ES-I3 (cell line): Measurements from ENCODE around the gene RTCB.

Experiments
- H3K36me3 ChIP-seq: 2 replicates; pipeline ENCODE4 v1.6.1; 2013; ENCODE audit warnings: mild to moderate bottlenecking, low read length, control low read depth, moderate library complexity; ENCODE audit not compliant: insufficient read depth
- H3K4me1 ChIP-seq: 2 replicates; pipeline ENCODE4 v1.6.1; 2013; ENCODE audit warnings: mild to moderate bottlenecking, control low read depth, low read length; ENCODE audit not compliant: insufficient read depth
- H3K9ac ChIP-seq: 2 replicates; pipeline ENCODE4 v1.6.1; 2013; ENCODE audit warnings: low read depth, mild to moderate bottlenecking, low read length, moderate library complexity
- H3K9me3 ChIP-seq: 2 replicates; pipeline ENCODE4 v1.6.1; 2013; ENCODE audit warnings: mild to moderate bottlenecking, low read length, moderate library complexity; ENCODE audit not compliant: control insufficient read depth, insufficient read depth

RTCB gene

DNA sequence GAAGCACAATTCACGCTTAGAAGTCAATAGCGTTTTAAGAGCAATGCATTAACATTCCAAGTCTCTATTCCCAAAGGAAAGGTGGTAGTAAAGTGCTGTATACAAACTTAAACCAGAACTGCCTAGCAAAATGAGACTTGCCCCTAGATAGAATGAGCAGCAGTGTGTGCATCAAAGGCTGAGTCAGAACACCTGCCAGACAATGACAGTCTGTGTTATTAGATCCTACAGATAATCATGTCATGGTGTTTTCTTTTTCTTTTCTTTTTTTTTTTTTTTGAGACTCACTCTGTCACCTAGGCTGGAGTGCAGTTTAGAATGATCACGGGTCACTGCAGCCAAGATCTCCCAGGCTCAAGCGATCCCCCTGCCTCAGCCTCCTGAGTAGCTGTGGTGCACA lies 1.6 kb downstream of the RTCB start:
- H3K9ac ChIP-seq = no peak overlapping the region
- peaks cover 5% of the 10 kb centered on the region; the same call in 1 of the 2 replicates for H3K4me1 ChIP-seq
- peaks cover 25% of the 10 kb centered on the region for H3K36me3 ChIP-seq
- H3K9me3 ChIP-seq = no peaks in the 10 kb centered on the region

GRCh38 chr22:32409977-32410376 lies 2.1 kb downstream of the RTCB start:
- Histone ChIP-seq H3K9ac (no peak overlapping the region), H3K9me3 (no peaks in the 10 kb centered on the region), H3K4me1 (peaks cover 5% of the 10 kb centered on the region; the same call in 1 of the 2 replicates), H3K36me3 (peaks cover 25% of the 10 kb centered on the region)

GRCh38 chr22:32407936-32408335 lies 4.1 kb downstream of the RTCB start:
- Histone ChIP-seq H3K9me3 (no peaks in the 10 kb centered on the region), H3K9ac (no peak overlapping the region), H3K4me1 (0 out of 2 replicates have a peak, but pooled peaks cover 5% of the 10 kb centered on the region), H3K36me3 (peaks cover 25% of the 10 kb centered on the region)

- H3K9me3 ChIP-seq = no peaks in the 10 kb centered on the region
- H3K4me1 ChIP-seq = 0 out of 2 replicates have a peak, but pooled peaks cover 5% of the 10 kb centered on the region
- no peak overlapping the region for H3K9ac ChIP-seq
- peaks cover 29% of the 10 kb centered on the region for H3K36me3 ChIP-seq
These were observed 4.7 kb downstream of the RTCB start for GRCh38 chr22:32407312-32407711.

DNA sequence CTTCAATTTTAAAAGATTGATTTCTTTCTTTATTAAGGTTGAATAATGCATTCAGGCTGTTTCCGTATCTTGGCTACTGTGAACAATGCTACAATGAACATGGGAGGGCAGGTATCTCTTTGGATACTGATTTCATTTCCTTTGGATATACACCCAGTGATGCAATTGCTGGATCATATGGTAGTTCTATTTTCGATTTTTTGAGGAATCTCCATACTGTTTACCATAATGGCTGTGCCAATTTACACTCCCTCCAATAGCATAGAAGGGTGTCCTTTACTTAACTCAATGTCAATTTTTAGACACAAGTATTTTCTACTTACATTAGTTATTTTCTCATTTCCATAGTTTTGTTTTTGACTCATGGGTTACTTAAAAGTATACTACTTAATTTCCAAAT lies 8.0 kb downstream of the RTCB start:
- Histone ChIP-seq H3K9me3 (no peaks in the 10 kb centered on the region), H3K4me1 (no peaks in the 10 kb centered on the region), H3K36me3 (peaks cover 45% of the 10 kb centered on the region)

GRCh38 chr22:32401486-32401885 lies 10.6 kb downstream of the RTCB start:
- H3K4me1 ChIP-seq = no peaks in the 10 kb centered on the region
- H3K9ac ChIP-seq = no peak overlapping the region
- H3K9me3 ChIP-seq = no peaks in the 10 kb centered on the region
- peaks cover 33% of the 10 kb centered on the region for H3K36me3 ChIP-seq

More for the DNA sequence above, 8.0 kb downstream of the RTCB start:
- H3K9ac ChIP-seq = no peak overlapping the region

- Histone ChIP-seq H3K4me1 (no peaks in the 10 kb centered on the region), H3K9ac (no peak overlapping the region), H3K36me3 (peaks cover 47% of the 10 kb centered on the region), H3K9me3 (no peaks in the 10 kb centered on the region)
These were observed 15.3 kb downstream of the RTCB start for GRCh38 chr22:32396746-32397145.

GRCh38 chr22:32396255-32396654 lies 15.8 kb downstream of the RTCB start:
- Histone ChIP-seq H3K9ac (no peak overlapping the region), H3K36me3 (peaks cover 43% of the 10 kb centered on the region), H3K4me1 (no peaks in the 10 kb centered on the region), H3K9me3 (no peaks in the 10 kb centered on the region)

DNA sequence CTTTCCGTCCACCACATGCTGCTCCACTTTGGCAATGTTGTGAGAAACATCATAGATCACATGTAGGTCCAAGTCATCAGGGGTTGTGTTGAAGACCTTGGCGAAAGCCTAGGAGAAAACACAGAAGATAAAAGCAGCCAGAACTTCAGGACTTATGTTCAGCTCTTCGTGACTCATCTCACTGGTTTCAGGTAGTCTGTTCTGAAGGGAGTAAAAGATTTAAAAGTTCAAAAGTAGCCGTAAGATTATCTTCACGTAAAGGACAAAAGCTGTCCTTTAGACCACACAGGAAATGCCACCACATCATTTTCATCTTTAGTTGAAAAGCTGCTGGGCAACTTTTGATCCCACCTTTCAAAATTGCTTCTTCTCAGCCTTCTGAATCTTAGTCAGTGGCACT lies 16.9 kb downstream of the RTCB start:
- Histone ChIP-seq H3K9me3 (no peaks in the 10 kb centered on the region), H3K4me1 (no peaks in the 10 kb centered on the region), H3K9ac (no peak overlapping the region), H3K36me3 (peaks cover 37% of the 10 kb centered on the region)

GRCh38 chr22:32389685-32390084 lies 22.4 kb downstream of the RTCB start:
- Histone ChIP-seq H3K4me1 (no peaks in the 10 kb centered on the region), H3K9ac (no peak overlapping the region), H3K36me3 (peaks cover 47% of the 10 kb centered on the region), H3K9me3 (no peaks in the 10 kb centered on the region)

- H3K36me3 ChIP-seq = peaks cover 28% of the 10 kb centered on the region
- H3K9ac ChIP-seq = no peak overlapping the region
- no peaks in the 10 kb centered on the region for H3K4me1 ChIP-seq
- H3K9me3 ChIP-seq = no peaks in the 10 kb centered on the region
These were observed 26.4 kb downstream of the RTCB start for GRCh38 chr22:32385681-32386080.

- Histone ChIP-seq H3K9ac (no peak overlapping the region), H3K36me3 (peaks cover 1% of the 10 kb centered on the region), H3K4me1 (no peaks in the 10 kb centered on the region), H3K9me3 (no peaks in the 10 kb centered on the region)
These were observed 31.1 kb downstream of the RTCB start for GRCh38 chr22:32380991-32381390.

- H3K9me3 ChIP-seq = no peaks in the 10 kb centered on the region
- no peak overlapping the region for H3K9ac ChIP-seq
- H3K36me3 ChIP-seq = no peaks in the 10 kb centered on the region
- no peaks in the 10 kb centered on the region for H3K4me1 ChIP-seq
These were observed 33.3 kb downstream of the RTCB start for GRCh38 chr22:32378707-32379272.

DNA sequence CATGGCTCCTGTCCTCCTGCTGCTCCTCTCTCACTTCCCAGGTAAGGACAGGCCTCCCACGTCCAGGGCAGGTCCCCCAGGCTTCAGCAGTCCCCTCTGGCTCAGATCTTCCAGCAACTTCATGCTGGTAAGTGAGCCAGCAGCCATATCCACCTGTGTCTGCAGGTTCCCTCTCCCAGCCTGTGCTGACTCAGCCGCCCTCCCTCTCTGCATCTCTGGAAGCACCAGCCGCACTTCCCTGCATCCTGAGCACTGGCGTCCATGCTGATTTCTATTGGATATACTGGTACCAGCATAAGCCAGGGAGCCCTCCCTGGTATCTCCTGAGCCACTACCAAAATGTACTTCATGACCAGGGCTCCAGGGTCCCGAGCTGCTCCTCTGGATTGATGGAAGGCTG lies 35.4 kb downstream of the RTCB start:
- no peaks in the 10 kb centered on the region for H3K4me1 ChIP-seq
- no peaks in the 10 kb centered on the region for H3K36me3 ChIP-seq
- no peak overlapping the region for H3K9ac ChIP-seq
- no peaks in the 10 kb centered on the region for H3K9me3 ChIP-seq

- no peak overlapping the region for H3K9ac ChIP-seq
- H3K4me1 ChIP-seq = no peaks in the 10 kb centered on the region
- H3K36me3 ChIP-seq = no peaks in the 10 kb centered on the region
- H3K9me3 ChIP-seq = no peaks in the 10 kb centered on the region
These were observed 36.2 kb downstream of the RTCB start for GRCh38 chr22:32375678-32376450.
